SK-N-SH (cell line): ENCODE data around the gene SEC14L5. TPM values are rescaled to one million over a fixed set of nuclear protein-coding genes. Genes with fewer than 3 reads are reported as not detected.

Source experiments
- CTCF ChIA-PET: fragments of 300-600, 350-600 bp; formaldehyde crosslinking; extraction: SDS; loops from one replicate; lab custom pipeline; 2021; lab: Yijun Ruan, JAX
- POLR2A ChIA-PET: fragments of 350-600 bp; sonication (Branson Sonifier 250); formaldehyde crosslinking; extraction: SDS; loops from one replicate; lab custom pipeline; 2020; ENCODE audit warnings: antibody characterized with exemption, inconsistent platforms; lab: Yijun Ruan, JAX
- DNase-seq: peaks from one replicate; pipeline ENCODE4 v3.0.0; 2012
- H2AFZ ChIP-seq: fragments of 200-600 bp; sonication (generic); 2 replicates; pipeline ENCODE4 v1.8.1; 2016; ENCODE audit warnings: antibody characterized with exemption, mild to moderate bottlenecking, low read depth
- H3F3A ChIP-seq: fragments of 200-600 bp; sonication (generic); replicated peaks from 2 replicates; pipeline ENCODE3; 2016; ENCODE audit warnings: antibody characterized with exemption, mild to moderate bottlenecking; ENCODE audit not compliant: insufficient read depth
- H3K27ac ChIP-seq, 2 experiments: fragments of 200-500 bp in 1 of 2; fragments of 200-600 bp in 1 of 2; sonication (Bioruptor generic) in 1 of 2; sonication (generic), shearing (Covaris generic) in 1 of 2; 2 replicates each; pipeline versions ENCODE4 v1.5.1 to v1.6.1; 2014 to 2016; ENCODE audit warnings: low read depth in 2 of 2, inconsistent platforms in 1 of 2, low read length in 1 of 2, mild to moderate bottlenecking in 1 of 2, mixed read lengths in 1 of 2
- H3K27me3 ChIP-seq: fragments of 200-600 bp; sonication (generic), shearing (Covaris generic); 2 replicates; pipeline ENCODE4 v1.6.1; 2016; ENCODE audit warnings: mixed run types; ENCODE audit not compliant: insufficient read depth
- H3K36me3 ChIP-seq, 2 experiments: fragments of 200-500 bp in 1 of 2; fragments of 200-600 bp in 1 of 2; sonication (Bioruptor generic) in 1 of 2; sonication (generic) in 1 of 2; replicated peaks in 1 of 2; 2 replicates each; pipeline versions ENCODE3 to v1.5.1; 2014 to 2016; ENCODE audit warnings: low read length in 1 of 2, mild to moderate bottlenecking in 1 of 2; ENCODE audit not compliant: insufficient read depth in 2 of 2, control insufficient read depth in 1 of 2
- H3K4me1 ChIP-seq, 2 experiments: fragments of 200-500 bp in 1 of 2; fragments of 200-600 bp in 1 of 2; sonication (Bioruptor generic) in 1 of 2; sonication (generic), shearing (Covaris generic) in 1 of 2; 2 replicates each; pipeline versions ENCODE4 v1.5.1 to v1.6.1; 2014 to 2016; ENCODE audit warnings: low read depth in 1 of 2, low read length in 1 of 2, mixed run types in 1 of 2; ENCODE audit not compliant: insufficient read depth in 2 of 2, control insufficient read depth in 1 of 2
- H3K4me2 ChIP-seq: fragments of 200-600 bp; sonication (generic), shearing (Covaris generic); 2 replicates; pipeline ENCODE4 v1.6.1; 2017; ENCODE audit warnings: mixed run types
- H3K4me3 ChIP-seq, 2 experiments: fragments of 200-500 bp in 1 of 2; fragments of 200-600 bp in 1 of 2; sonication (Bioruptor generic) in 1 of 2; sonication (generic), shearing (Covaris generic) in 1 of 2; 2 replicates each; pipeline versions ENCODE4 v1.5.1 to v1.8.1; 2014 to 2016; ENCODE audit warnings: low read depth in 2 of 2, inconsistent platforms in 1 of 2, low read length in 1 of 2, mild to moderate bottlenecking in 1 of 2, mixed read lengths in 1 of 2, moderate library complexity in 1 of 2
- H3K79me2 ChIP-seq: fragments of 200-600 bp; sonication (generic); 2 replicates; pipeline ENCODE4 v1.8.1; 2017; ENCODE audit warnings: mild to moderate bottlenecking; ENCODE audit not compliant: insufficient read depth
- H3K9ac ChIP-seq: fragments of 200-600 bp; sonication (generic); 2 replicates; pipeline ENCODE4 v1.6.1; 2017; ENCODE audit warnings: mixed run types
- H3K9me2 ChIP-seq: fragments of 200-600 bp; sonication (generic); 2 replicates; pipeline ENCODE4 v1.6.1; 2017; ENCODE audit warnings: mixed run types
- H3K9me3 ChIP-seq: fragments of 200-600 bp; sonication (generic); 2 replicates; pipeline ENCODE4 v1.6.1; 2017; ENCODE audit warnings: mixed run types, mild to moderate bottlenecking, moderate library complexity
- H4K20me1 ChIP-seq: fragments of 200-600 bp; sonication (generic); 2 replicates; pipeline ENCODE4 v1.6.1; 2017; ENCODE audit warnings: mild to moderate bottlenecking, mixed run types; ENCODE audit not compliant: insufficient read depth
- CTCF ChIP-seq: fragments of 200-600 bp; sonication (generic); IDR thresholded peaks from 2 replicates; pipeline ENCODE4 v1.6.1; 2017; ENCODE audit warnings: antibody characterized with exemption, mild to moderate bottlenecking, moderate library complexity
- ELF1 ChIP-seq: IDR thresholded peaks from 2 replicates; pipeline ENCODE4 v1.4.0; 2012
- EP300 ChIP-seq, 2 experiments: IDR thresholded peaks; 2 replicates each; pipeline versions ENCODE4 v1.4.0 to v1.6.1; 2012; ENCODE audit warnings: borderline replicate concordance in 1 of 2, low read depth in 1 of 2, low read length in 1 of 2
- EZH2phosphoT487 ChIP-seq: fragments of 200-600 bp; sonication (generic); IDR thresholded peaks from 2 replicates; pipeline ENCODE4 v1.6.1; 2017; ENCODE audit warnings: low read depth, mixed run types, mild to moderate bottlenecking, antibody characterized with exemption, moderate library complexity, borderline replicate concordance
- FOXJ3 ChIP-seq: sonication (generic); formaldehyde crosslinking; IDR thresholded peaks from 2 replicates; pipeline ENCODE4 v1.5.1; 2020; ENCODE audit warnings: mild to moderate bottlenecking, missing genetic modification reagents
- FOXM1 ChIP-seq: IDR thresholded peaks from 2 replicates; pipeline ENCODE4 v1.4.0; 2012; ENCODE audit warnings: low read depth, mild to moderate bottlenecking
- MXI1 ChIP-seq: IDR thresholded peaks from 2 replicates; pipeline ENCODE4 v1.6.1; 2012; ENCODE audit warnings: mild to moderate bottlenecking, low read depth, low read length, improper control_type of control experiment
- NFIC ChIP-seq: IDR thresholded peaks from 2 replicates; pipeline ENCODE4 v1.4.0; 2012; ENCODE audit warnings: borderline replicate concordance
- NRF1 ChIP-seq: IDR thresholded peaks from 2 replicates; pipeline ENCODE4 v1.6.1; 2012; ENCODE audit warnings: low read depth, mild to moderate bottlenecking, low read length
- POLR2AphosphoS5 ChIP-seq: IDR thresholded peaks from 2 replicates; pipeline ENCODE4 v1.6.1; 2012; ENCODE audit warnings: low read depth, low read length
- RAD21 ChIP-seq: IDR thresholded peaks from 2 replicates; pipeline ENCODE4 v1.6.1; 2012; ENCODE audit warnings: mild to moderate bottlenecking, low read length
- RCOR1 ChIP-seq: fragments of 150-350 bp; IDR thresholded peaks from 2 replicates; pipeline ENCODE4 v1.6.1; 2017; ENCODE audit warnings: antibody characterized with exemption, low read length
- RFX5 ChIP-seq: IDR thresholded peaks from 2 replicates; pipeline ENCODE4 v1.6.1; 2012; ENCODE audit warnings: mild to moderate bottlenecking, improper control_type of control experiment, low read length
- RXRA ChIP-seq: IDR thresholded peaks from 2 replicates; pipeline ENCODE4 v1.4.0; 2012; ENCODE audit warnings: low read depth, mild to moderate bottlenecking, borderline replicate concordance
- SIN3A ChIP-seq: IDR thresholded peaks from 2 replicates; pipeline ENCODE4 v1.6.1; 2012; ENCODE audit warnings: low read depth, mild to moderate bottlenecking, low read length, moderate library complexity, borderline replicate concordance
- TCF12 ChIP-seq: IDR thresholded peaks from 2 replicates; pipeline ENCODE4 v1.4.0; 2012
- TEAD4 ChIP-seq: IDR thresholded peaks from 2 replicates; pipeline ENCODE4 v1.4.0; 2012; ENCODE audit warnings: mild to moderate bottlenecking, borderline replicate concordance; ENCODE audit not compliant: insufficient read depth
- WGBS: methylation state at CpG from one replicate; pipeline ENCODE4 v1.1.6; 2017; ENCODE audit warnings: low lambda C conversion rate; 5-methylcytosine and 5-hydroxymethylcytosine counted together
- polyA plus RNA-seq, 3 experiments: library from polyadenylated mRNA; depleted of rRNA; stranded (reverse); fragments of >200 nt; gene quantifications; 2 replicates each; pipeline ENCODE4 v1.2.3, GENCODE V29; 2012
- TF ChIP-seq, protein P1 (sequence below): fragments of 150-350 bp; IDR thresholded peaks from 2 replicates; pipeline ENCODE4 v1.6.1; 2016; ENCODE audit warnings: mild to moderate bottlenecking, low read depth, low read length
- TF ChIP-seq, protein P2 (sequence below): IDR thresholded peaks from 2 replicates; pipeline ENCODE4 v1.4.0; 2012; ENCODE audit warnings: low read depth, borderline replicate concordance
- TF ChIP-seq, protein P3 (sequence below): IDR thresholded peaks from 2 replicates; pipeline ENCODE4 v1.4.0; 2012; ENCODE audit warnings: low read depth, borderline replicate concordance

The SEC14L5 gene
- polyA plus RNA-seq, 1 of the 3 experiments (the other 2 are of a cell fraction), result 0.08 TPM

- no peaks in the 10 kb centered on the region for H3F3A ChIP-seq
- no peaks in the 10 kb centered on the region for H3K27me3 ChIP-seq
- TF ChIP-seq POLR2AphosphoS5 (no peak), CTCF (peak; percentile 46)
- peaks cover 0 to 5% of the 10 kb centered on the region in 2 experiments; a peak in 1 of 4 replicates for H3K4me1 ChIP-seq
- H4K20me1 ChIP-seq, result no peaks in the 10 kb centered on the region
- no peak overlapping the region for H3K9ac ChIP-seq
- no peaks in the 10 kb centered on the region for H3K36me3 ChIP-seq
- H2AFZ ChIP-seq, result peak overlapping the region; percentile 89
- CTCF ChIA-PET, result interaction anchor here (0.7 to 5.0 kb wide), 10 partner anchors 9 to 1707 kb away, joined by 3 to 23 read pairs (median 3); partner anchors contain the start of gene NUDT16L1
- H3K4me3 ChIP-seq, result peak overlapping the region; percentile 67 to 69
- peak; percentile 75 for DNase-seq
- 8% methylated on average over 27 of the region's 64 CpGs for WGBS
- POLR2A ChIA-PET, result no interaction called here
- no peaks in the 10 kb centered on the region for H3K9me2 ChIP-seq
- no peak overlapping the region for H3K27ac ChIP-seq
- no peaks in the 10 kb centered on the region for H3K79me2 ChIP-seq
- H3K9me3 ChIP-seq, result no peaks in the 10 kb centered on the region
- peak overlapping the region; percentile 91 for H3K4me2 ChIP-seq
Observed at GRCh38 chr16:4936181-4936990, 21.7 kb upstream of the SEC14L5 start.

DNA sequence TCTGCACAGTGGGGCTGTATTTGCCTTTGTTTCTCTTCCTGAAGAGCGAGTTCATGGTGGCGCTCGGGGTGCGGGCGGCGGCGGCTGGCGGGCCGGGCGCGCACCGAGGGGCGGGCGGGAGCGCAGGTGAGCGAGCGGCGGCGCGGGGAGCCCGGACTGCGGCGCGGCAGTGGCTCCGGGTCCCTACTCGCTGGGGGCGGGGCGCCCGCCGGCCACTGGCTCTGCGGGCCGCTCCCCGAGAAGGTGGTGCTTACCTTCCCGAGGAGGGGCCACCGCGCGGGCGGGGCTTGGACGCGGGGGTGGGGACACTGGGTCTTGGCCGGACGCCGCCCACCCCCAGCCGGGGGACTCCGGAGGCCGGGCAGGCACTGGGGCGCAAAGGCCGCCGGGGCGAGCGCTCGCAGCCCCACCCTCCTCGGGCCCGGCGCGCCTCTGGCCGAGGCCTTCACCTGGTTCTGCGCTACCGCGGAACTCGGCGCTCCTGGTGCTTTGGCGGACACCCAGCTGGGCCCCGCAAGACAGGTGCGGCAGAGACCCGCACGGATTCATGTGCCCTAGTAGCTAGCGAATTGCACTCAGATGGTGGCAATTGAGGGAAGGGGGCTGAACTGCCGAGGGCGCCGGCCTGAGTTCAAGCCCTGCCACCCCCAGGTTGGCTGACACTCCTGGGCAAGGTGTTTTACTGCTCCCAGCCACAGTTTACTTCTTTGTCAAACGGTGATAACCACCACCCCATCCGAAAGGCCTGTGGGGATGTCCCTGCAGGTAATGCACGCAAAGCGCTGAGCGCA lies 20.9 kb upstream of the SEC14L5 start, which contains the start of gene PPL:
PPL (minus strand) TSS at position 158 of the 791 bp plus-strand sequence; CDS start at position 55, 103 bp downstream.
- Histone ChIP-seq H3K36me3 (no peaks in the 10 kb centered on the region), H2AFZ (peak within 1 kb of the TSS; percentile 89)
- POLR2A ChIA-PET, result no interaction called here

More for the DNA sequence above, 20.9 kb upstream of the SEC14L5 start, which contains the start of gene PPL:
- H3K4me2 ChIP-seq, result peak within 1 kb of the TSS; percentile 91
- H3K9me2 ChIP-seq, result no peaks in the 10 kb centered on the region
- no peaks in the 10 kb centered on the region for H3K9me3 ChIP-seq
- peaks cover 0 to 5% of the 10 kb centered on the region in 2 experiments; a peak in 1 of 4 replicates for H3K4me1 ChIP-seq
- H3K27ac ChIP-seq, result no peak within 1 kb of the TSS
- CTCF ChIA-PET, result interaction anchor here (0.7 to 5.0 kb wide), 7 partner anchors 10 to 244 kb away, joined by 3 to 23 read pairs (median 3); partner anchors contain the start of gene NUDT16L1
- H3F3A ChIP-seq, result peaks cover 2% of the 10 kb centered on the region
- no peaks in the 10 kb centered on the region for H4K20me1 ChIP-seq
- no peaks in the 10 kb centered on the region for H3K27me3 ChIP-seq
- peak within 1 kb of the TSS; percentile 67 to 69 for H3K4me3 ChIP-seq
- peak; percentile 72 for DNase-seq
- H3K9ac ChIP-seq, result no peak within 1 kb of the TSS
- H3K79me2 ChIP-seq, result no peaks in the 10 kb centered on the region
- WGBS, result 21% methylated on average over 9 of the region's 76 CpGs
- TF ChIP-seq NFIC, result no peak
- TF ChIP-seq, protein P1, sequence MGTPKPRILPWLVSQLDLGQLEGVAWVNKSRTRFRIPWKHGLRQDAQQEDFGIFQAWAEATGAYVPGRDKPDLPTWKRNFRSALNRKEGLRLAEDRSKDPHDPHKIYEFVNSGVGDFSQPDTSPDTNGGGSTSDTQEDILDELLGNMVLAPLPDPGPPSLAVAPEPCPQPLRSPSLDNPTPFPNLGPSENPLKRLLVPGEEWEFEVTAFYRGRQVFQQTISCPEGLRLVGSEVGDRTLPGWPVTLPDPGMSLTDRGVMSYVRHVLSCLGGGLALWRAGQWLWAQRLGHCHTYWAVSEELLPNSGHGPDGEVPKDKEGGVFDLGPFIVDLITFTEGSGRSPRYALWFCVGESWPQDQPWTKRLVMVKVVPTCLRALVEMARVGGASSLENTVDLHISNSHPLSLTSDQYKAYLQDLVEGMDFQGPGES, result no peak
- TF ChIP-seq FOXM1, result no peak
- TF ChIP-seq, protein P2, sequence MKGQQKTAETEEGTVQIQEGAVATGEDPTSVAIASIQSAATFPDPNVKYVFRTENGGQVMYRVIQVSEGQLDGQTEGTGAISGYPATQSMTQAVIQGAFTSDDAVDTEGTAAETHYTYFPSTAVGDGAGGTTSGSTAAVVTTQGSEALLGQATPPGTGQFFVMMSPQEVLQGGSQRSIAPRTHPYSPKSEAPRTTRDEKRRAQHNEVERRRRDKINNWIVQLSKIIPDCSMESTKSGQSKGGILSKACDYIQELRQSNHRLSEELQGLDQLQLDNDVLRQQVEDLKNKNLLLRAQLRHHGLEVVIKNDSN, result no peak
- no peak for TF ChIP-seq NRF1
- TF ChIP-seq EP300 (IDR thresholded peaks at IDR 0.05; ENCODE audit: borderline replicate concordance in 1 of 2, low read depth in 1 of 2, low read length in 1 of 2), result no peak
- TF ChIP-seq RXRA, result no peak
- no peak for TF ChIP-seq TCF12
- no peak for TF ChIP-seq ELF1
- TF ChIP-seq RFX5, result no peak
- no peak for TF ChIP-seq FOXJ3 (CRISPR knock-in tag)
- no peak for TF ChIP-seq MXI1
- no peak for TF ChIP-seq RAD21
- TF ChIP-seq SIN3A, result no peak
- TF ChIP-seq RCOR1, result no peak
- TF ChIP-seq TEAD4, result no peak
- no peak for TF ChIP-seq EZH2phosphoT487
- TF ChIP-seq, protein P3, sequence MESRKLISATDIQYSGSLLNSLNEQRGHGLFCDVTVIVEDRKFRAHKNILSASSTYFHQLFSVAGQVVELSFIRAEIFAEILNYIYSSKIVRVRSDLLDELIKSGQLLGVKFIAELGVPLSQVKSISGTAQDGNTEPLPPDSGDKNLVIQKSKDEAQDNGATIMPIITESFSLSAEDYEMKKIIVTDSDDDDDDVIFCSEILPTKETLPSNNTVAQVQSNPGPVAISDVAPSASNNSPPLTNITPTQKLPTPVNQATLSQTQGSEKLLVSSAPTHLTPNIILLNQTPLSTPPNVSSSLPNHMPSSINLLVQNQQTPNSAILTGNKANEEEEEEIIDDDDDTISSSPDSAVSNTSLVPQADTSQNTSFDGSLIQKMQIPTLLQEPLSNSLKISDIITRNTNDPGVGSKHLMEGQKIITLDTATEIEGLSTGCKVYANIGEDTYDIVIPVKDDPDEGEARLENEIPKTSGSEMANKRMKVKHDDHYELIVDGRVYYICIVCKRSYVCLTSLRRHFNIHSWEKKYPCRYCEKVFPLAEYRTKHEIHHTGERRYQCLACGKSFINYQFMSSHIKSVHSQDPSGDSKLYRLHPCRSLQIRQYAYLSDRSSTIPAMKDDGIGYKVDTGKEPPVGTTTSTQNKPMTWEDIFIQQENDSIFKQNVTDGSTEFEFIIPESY, result no peak
